Activated naive CD8-positive, alpha-beta T cell treated with anti-CD3 and anti-CD28 coated beads, Interleukin-2, amount 50 U/mL, for 24 hours (primary cell): Measurements from ENCODE around the gene TCF4.

Experiments used
- ATAC-seq: fragments of 150-1000 bp; cut with Tn5 transposase; one replicate; pipeline ENCODE4 v1.10.0; 2021
- DNase-seq: peaks from one replicate; pipeline ENCODE4 v3.0.0; 2021
- H3K27ac Mint-ChIP-seq: one replicate; pipeline ENCODE4 v1.8.0; 2021; ENCODE audit warnings: mild to moderate bottlenecking, mixed read lengths
- H3K27me3 Mint-ChIP-seq: one replicate; pipeline ENCODE4 v1.8.0; 2021; ENCODE audit warnings: mixed read lengths
- H3K36me3 Mint-ChIP-seq: one replicate; pipeline ENCODE4 v1.8.0; 2021; ENCODE audit warnings: low read depth, mixed read lengths
- H3K4me1 Mint-ChIP-seq: one replicate; pipeline ENCODE4 v1.8.0; 2021; ENCODE audit warnings: mixed read lengths
- H3K4me3 Mint-ChIP-seq: one replicate; pipeline ENCODE4 v1.8.0; 2021; ENCODE audit warnings: mild to moderate bottlenecking, moderate library complexity, mixed read lengths
- H3K9me3 Mint-ChIP-seq: one replicate; pipeline ENCODE4 v1.8.0; 2021; ENCODE audit warnings: mixed read lengths

Gene TCF4

DNA sequence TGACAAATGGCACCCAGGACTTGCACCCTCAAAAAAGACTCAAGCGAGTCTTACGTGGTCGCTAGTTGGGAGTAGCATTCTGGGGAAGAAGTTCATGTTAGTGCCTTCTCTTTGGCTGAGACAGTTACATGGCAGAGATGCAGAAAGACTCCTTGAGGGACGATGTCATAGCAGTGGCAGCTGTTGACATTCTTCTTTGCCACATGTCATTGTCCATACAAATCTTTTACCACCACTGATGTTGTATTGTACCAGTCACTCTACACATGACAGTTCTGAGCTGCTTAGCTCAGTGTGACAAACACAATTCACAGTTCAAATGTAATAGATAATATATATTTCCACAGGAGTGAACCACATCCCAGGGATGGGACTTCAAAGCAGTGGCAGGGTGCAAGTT, 197.1 kb downstream of the TCF4 start:
- Mint-ChIP-seq H3K4me1 (no peaks in the 10 kb centered on the region), H3K27me3 (no peaks in the 10 kb centered on the region), H3K4me3 (no peak overlapping the region), H3K36me3 (no peaks in the 10 kb centered on the region), H3K27ac (no peak overlapping the region), H3K9me3 (no peaks in the 10 kb centered on the region)
- ATAC-seq (no peak), DNase-seq (no peak)

DNA sequence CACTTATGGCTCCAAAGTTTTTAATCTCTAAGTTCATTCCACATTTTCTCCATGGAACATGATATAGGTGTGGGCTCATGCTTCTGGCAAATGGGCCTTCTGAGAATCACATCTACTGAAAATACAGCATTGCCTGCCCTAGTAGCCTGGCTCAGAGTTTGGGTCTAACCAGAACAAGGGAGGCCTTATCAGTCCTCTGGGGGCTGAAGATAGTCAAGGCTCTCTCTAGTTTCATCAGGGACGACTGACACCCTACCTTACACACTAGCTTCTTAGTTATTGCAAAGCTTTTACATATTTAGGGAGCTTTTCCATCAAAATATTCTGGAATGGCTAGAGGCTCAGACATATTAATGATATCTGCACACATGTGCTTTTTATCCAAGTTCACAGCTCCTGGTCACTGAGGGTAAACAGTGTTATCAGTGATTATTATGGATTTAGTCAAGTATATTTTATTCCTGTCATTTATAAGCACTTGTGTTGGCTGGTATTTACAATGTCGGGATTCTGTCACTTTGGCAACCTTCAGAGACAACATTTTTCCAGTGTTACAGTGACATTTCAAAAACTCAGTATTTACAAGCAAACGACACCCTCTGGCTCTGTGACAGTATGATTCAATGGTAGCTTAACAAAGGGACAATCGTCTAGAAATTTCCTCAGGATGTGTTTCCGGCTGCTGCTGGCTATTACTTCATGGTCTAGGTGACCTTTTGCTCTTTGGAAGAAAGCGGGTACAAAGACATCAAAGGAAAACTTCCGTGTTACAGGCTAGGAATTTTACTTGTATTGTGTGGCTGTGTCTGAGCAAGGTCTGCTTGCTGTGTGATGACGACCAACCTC, 200.6 kb downstream of the TCF4 start:
- peaks cover 7% of the 10 kb centered on the region for H3K9me3 Mint-ChIP-seq
- peaks cover 3% of the 10 kb centered on the region for H3K4me1 Mint-ChIP-seq
- no peak overlapping the region for H3K4me3 Mint-ChIP-seq
- DNase-seq (no peak), ATAC-seq (no peak)
- no peaks in the 10 kb centered on the region for H3K27me3 Mint-ChIP-seq
- no peak overlapping the region for H3K27ac Mint-ChIP-seq
- no peaks in the 10 kb centered on the region for H3K36me3 Mint-ChIP-seq

DNA sequence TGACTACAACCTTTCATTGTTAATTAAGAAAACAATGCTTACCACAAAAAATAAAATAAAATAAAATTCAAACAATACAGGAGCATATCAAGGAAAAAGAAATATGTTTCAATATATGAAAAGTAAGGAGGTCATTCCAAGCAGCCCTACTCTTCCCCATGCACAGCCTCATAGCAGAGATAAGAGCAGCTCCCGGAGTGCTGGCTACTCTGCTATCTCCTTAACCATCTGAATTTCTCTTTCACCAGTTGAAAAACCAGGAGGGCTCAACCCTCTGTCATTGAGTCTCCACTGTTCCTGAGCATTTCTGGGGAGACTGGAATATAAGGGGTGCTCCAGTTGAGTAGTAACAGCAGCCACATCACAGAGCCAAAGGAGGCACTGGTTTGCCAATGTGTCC, 201.4 kb downstream of the TCF4 start:
- DNase-seq = no peak
- ATAC-seq = no peak
- no peak overlapping the region for H3K27ac Mint-ChIP-seq

DNA sequence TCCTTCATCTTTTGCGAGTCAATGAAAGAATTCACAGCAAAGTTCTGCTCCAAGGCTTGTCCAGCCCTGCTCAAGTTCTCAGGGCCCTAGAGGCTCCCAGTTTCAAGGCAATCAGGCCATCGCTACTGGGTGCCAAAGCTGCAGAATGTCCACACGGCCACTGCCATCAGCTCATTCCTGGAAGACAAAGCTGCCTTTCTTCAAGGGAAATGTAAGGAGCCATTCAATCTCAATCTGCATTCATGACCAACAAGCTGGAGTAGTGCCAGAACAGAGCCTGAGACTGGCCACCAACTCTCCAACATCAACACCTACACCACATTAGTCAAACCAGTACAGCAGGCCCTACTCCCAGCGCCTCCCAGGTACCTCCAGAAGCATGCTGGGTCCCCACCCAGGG, 202.2 kb downstream of the TCF4 start:
- Mint-ChIP-seq H3K4me1 (peaks cover 3% of the 10 kb centered on the region), H3K27ac (no peak overlapping the region), H3K36me3 (no peaks in the 10 kb centered on the region), H3K4me3 (no peak overlapping the region), H3K9me3 (peaks cover 7% of the 10 kb centered on the region), H3K27me3 (no peaks in the 10 kb centered on the region)
- ATAC-seq (no peak), DNase-seq (no peak)

More for the DNA sequence above, 201.4 kb downstream of the TCF4 start:
- H3K4me3 Mint-ChIP-seq = no peak overlapping the region
- no peaks in the 10 kb centered on the region for H3K27me3 Mint-ChIP-seq
- no peaks in the 10 kb centered on the region for H3K36me3 Mint-ChIP-seq
- H3K9me3 Mint-ChIP-seq = peaks cover 7% of the 10 kb centered on the region
- peaks cover 3% of the 10 kb centered on the region for H3K4me1 Mint-ChIP-seq

DNA sequence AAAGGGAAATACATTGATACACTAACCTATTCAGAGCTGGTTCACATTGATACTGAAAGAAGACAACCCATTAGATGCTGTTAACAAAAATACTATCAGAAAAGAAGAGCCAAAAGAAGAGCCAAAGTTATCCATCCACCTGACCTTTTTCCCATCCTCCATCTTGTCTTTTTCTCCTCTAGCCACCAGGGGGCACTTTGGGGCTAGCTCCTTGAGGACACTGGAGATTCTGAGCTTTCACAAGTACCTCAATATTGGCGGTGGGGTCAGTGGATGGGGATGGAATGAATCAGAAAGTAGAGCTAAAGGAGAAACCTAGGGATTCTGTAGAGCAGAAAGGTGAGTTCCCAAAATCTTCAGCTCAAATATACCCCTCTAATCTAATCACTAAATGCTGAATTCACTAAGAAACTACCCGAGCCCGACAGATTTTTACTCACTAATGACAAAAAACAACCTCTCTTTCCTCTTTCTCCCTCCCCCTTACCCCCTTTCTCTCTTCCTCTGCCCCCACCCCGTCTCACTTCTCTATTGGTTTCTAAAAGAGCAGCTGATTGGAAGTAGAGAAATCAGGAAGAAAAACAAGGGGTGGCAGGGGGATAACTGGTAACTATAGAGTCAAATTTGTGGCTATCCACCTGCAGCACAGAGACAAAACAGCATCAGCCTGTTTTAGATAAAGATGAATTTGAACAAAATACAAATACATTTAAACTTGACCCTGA, 203.3 kb downstream of the TCF4 start:
- ATAC-seq (no peak), DNase-seq (peak; percentile 18)
- Mint-ChIP-seq H3K4me3 (no peak overlapping the region), H3K9me3 (peaks cover 7% of the 10 kb centered on the region), H3K36me3 (no peaks in the 10 kb centered on the region), H3K27ac (peak overlapping the region; percentile 31), H3K4me1 (peaks cover 3% of the 10 kb centered on the region), H3K27me3 (no peaks in the 10 kb centered on the region)

DNA sequence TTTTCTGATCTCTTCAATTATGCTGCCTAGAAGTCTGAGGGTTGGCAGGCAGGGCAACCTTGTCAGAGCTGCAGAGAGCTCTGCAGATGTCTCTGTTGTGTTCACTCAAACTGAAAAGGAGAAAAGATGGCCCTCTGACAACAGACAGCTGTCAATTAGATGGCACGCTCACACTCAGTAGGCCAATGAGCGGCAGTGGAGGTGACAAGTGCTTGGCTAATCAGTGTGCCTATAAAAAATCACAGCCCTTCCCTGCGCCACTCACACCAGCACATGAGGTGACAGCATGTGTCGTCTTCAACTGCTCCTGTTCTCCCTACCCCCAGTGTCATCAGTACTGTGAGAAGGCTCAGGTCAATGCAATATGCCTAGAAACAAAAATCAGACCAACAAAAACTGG, 203.9 kb downstream of the TCF4 start:
- DNase-seq (no peak), ATAC-seq (no peak)
- peaks cover 7% of the 10 kb centered on the region for H3K9me3 Mint-ChIP-seq
- H3K4me3 Mint-ChIP-seq = no peak overlapping the region
- H3K27me3 Mint-ChIP-seq = no peaks in the 10 kb centered on the region
- H3K4me1 Mint-ChIP-seq = peaks cover 3% of the 10 kb centered on the region
- no peaks in the 10 kb centered on the region for H3K36me3 Mint-ChIP-seq
- H3K27ac Mint-ChIP-seq = peak overlapping the region; percentile 31

DNA sequence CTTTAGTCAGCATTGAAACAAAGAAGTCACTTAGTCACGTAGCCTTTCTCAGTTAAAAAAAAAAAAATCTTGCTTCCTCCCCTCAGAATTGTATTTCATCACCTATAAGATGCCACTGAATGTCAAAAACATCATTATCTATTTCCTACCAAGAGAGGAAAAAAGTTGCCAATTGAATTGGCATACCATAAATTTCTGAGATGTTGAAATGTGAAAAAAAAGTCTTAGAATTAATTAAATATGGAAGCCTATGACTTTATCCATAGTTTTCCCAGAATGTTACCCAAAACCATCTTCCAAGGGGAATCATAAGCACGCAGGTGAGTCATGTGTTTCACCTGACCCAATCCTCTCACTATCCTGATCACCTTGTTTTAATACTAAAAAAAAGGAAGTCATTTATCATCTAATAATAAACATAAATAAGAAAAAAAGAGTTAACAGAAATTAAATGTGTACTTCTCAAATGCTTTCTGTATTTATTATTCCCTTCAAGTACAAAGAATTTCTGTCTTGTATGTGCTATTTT, 205.7 kb downstream of the TCF4 start:
- no peak overlapping the region for H3K4me3 Mint-ChIP-seq
- ATAC-seq (no peak), DNase-seq (no peak)
- H3K4me1 Mint-ChIP-seq = peaks cover 3% of the 10 kb centered on the region
- peaks cover 7% of the 10 kb centered on the region for H3K9me3 Mint-ChIP-seq
- no peaks in the 10 kb centered on the region for H3K27me3 Mint-ChIP-seq
- H3K27ac Mint-ChIP-seq = no peak overlapping the region
- H3K36me3 Mint-ChIP-seq = no peaks in the 10 kb centered on the region

DNA sequence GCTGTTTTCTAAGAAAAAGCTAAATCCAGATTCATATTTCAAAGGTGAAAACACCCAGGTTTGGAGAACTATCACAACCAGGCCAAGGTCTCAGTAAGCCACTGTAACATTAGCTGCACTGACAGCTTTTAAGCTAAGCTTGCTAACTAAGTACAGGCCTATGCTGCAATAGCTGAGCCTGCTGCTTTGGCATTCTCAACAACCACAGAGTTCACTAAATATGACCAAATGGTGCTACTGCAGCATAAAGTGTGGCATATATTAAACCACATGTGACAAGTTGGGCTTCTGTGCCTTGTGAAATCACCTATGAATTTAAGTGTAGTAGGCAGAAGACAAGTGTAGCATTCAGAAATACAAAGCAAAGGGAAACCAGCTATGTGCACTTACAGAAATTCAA, 206.7 kb downstream of the TCF4 start:
- no peak for DNase-seq
- Mint-ChIP-seq H3K27ac (no peak overlapping the region), H3K4me3 (no peak overlapping the region), H3K9me3 (peaks cover 10% of the 10 kb centered on the region), H3K36me3 (no peaks in the 10 kb centered on the region), H3K4me1 (peaks cover 9% of the 10 kb centered on the region), H3K27me3 (no peaks in the 10 kb centered on the region)
- ATAC-seq = no peak

DNA sequence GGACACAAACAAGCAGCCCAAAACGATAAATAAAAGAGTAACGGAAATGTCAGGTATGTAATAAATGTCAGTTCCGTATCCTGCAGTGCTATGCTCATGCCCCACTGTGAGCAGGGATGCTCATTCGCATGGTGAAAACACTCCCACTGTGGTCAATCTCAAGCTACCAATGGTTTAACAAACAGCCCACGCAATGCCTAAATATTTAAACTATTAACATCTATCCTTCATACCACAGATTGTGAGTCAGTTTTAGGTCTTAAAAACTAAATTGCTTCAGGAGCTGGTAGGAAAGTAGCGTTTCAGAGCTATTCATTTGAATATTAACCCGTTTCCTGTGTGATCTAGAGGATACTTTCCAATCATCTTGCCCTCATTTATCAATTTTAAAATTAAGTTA, 207.4 kb downstream of the TCF4 start:
- Mint-ChIP-seq H3K9me3 (peaks cover 10% of the 10 kb centered on the region), H3K36me3 (no peaks in the 10 kb centered on the region), H3K27ac (no peak overlapping the region), H3K4me1 (peaks cover 9% of the 10 kb centered on the region), H3K27me3 (no peaks in the 10 kb centered on the region), H3K4me3 (no peak overlapping the region)
- ATAC-seq (no peak), DNase-seq (no peak)

DNA sequence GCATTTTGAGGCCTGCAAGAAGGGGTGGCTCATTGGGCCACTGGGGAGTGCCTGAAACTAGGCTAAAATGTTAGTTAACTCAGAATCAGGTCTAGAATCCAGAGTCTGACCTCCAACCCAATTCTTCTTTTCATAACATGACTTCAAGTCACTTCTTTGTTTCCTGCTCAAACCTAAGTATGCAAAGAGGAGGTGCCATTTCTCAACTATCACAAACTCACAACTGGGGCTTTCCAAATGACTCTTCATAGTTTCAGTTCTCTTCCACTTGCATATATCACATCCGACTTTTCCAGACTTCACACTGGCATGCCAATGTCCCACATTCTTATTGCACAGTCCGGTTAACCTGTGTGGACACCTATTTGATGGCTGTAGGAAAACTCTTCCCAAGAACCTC, 211.6 kb downstream of the TCF4 start:
- H3K27me3 Mint-ChIP-seq = peaks cover 2% of the 10 kb centered on the region

DNA sequence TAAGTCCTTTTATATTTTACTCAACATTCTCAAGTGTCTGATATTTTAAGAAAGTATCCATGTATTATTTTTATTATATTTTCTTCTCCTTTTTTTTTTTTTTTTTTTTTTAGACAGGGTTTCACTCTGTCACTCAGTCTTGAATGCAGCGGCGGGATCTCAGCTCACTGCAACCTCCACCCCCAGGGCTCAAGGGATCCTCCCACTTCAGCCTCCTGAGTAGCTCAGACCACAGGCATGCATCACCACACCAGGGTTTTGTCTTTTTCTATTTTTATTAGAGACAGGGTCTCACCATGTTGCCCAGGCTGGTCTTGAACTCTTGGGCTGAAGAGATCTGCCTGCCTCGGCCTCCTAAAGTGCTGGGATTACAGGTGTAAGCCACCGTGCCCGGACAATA, 212.1 kb downstream of the TCF4 start:
- peaks cover 6% of the 10 kb centered on the region for H3K4me1 Mint-ChIP-seq
- no peaks in the 10 kb centered on the region for H3K36me3 Mint-ChIP-seq
- no peak for ATAC-seq
- H3K4me3 Mint-ChIP-seq = no peak overlapping the region
- H3K27ac Mint-ChIP-seq = no peak overlapping the region
- peaks cover 3% of the 10 kb centered on the region for H3K9me3 Mint-ChIP-seq
- peaks cover 2% of the 10 kb centered on the region for H3K27me3 Mint-ChIP-seq
- DNase-seq = no peak

More for the DNA sequence above, 211.6 kb downstream of the TCF4 start:
- Mint-ChIP-seq H3K27ac (peak overlapping the region; percentile 14), H3K4me3 (no peak overlapping the region), H3K4me1 (peaks cover 6% of the 10 kb centered on the region), H3K9me3 (peaks cover 3% of the 10 kb centered on the region), H3K36me3 (no peaks in the 10 kb centered on the region)
- DNase-seq = no peak
- no peak for ATAC-seq

DNA sequence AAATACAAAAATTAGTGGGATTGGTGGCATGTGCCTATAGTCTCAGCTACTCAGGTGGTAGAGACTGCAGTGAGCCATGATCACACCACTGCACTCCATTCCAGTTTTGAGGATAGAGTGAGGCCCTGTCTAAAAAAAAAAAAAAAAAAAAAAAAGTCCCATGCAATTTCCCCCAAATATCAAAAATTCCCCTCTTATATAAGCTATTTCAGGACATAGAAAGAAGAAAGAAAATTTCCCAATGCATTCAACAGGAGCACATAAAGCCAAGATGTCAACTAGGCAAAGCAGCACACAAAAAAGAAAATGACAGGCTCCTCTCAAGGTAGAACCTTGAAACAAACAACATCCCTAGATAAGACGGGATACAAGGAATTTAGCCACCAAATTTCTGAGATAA, 213.3 kb downstream of the TCF4 start:
- peaks cover 3% of the 10 kb centered on the region for H3K9me3 Mint-ChIP-seq
- no peak overlapping the region for H3K4me3 Mint-ChIP-seq
- H3K27ac Mint-ChIP-seq = no peak overlapping the region
- ATAC-seq = no peak
- DNase-seq = no peak
- peaks cover 2% of the 10 kb centered on the region for H3K27me3 Mint-ChIP-seq
- no peaks in the 10 kb centered on the region for H3K36me3 Mint-ChIP-seq
- H3K4me1 Mint-ChIP-seq = peaks cover 6% of the 10 kb centered on the region

DNA sequence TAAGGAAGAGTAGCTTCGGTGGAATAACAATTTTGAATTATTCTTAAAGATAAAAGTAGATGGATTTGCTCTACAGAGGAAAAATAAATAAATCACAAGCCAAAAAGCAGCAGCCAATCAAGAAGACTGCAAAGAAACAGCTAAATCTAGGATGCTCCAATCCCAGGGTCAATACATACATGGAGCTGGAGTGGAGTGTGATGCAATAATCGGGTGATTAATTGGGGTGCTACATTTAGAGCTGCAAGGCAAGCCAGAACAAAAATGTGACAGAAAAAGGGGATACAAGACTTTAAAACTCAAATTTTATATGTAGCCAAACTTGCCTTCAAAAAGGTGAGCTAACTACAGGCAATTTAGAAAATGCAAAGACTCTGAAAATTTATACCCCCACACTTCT, 215.8 kb downstream of the TCF4 start:
- Mint-ChIP-seq H3K27me3 (peaks cover 2% of the 10 kb centered on the region), H3K9me3 (peaks cover 3% of the 10 kb centered on the region), H3K27ac (no peak overlapping the region), H3K36me3 (no peaks in the 10 kb centered on the region), H3K4me1 (peaks cover 6% of the 10 kb centered on the region), H3K4me3 (no peak overlapping the region)
- DNase-seq (no peak), ATAC-seq (no peak)

DNA sequence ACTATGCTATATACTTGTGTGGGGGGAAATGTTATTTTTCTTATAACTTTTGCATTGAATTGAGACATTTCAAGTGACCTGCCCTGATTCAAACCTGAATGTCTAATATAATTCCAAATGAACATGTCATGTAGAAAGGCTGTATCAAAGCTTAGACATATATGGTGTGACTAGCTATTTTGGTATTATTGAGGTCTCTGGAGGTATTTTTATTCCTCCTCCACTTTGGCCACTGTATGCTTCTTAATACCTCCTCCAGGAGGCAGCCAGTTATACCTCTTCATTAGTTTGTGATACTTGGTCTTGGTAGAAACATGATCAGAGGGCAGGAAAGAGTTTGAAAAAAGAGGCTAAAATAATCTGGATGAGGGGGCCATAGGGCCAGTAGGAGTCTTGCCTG, 217.1 kb downstream of the TCF4 start:
- Mint-ChIP-seq H3K36me3 (no peaks in the 10 kb centered on the region), H3K27me3 (peaks cover 2% of the 10 kb centered on the region), H3K9me3 (no peaks in the 10 kb centered on the region), H3K27ac (no peak overlapping the region), H3K4me3 (no peak overlapping the region), H3K4me1 (no peaks in the 10 kb centered on the region)
- DNase-seq (no peak), ATAC-seq (no peak)

DNA sequence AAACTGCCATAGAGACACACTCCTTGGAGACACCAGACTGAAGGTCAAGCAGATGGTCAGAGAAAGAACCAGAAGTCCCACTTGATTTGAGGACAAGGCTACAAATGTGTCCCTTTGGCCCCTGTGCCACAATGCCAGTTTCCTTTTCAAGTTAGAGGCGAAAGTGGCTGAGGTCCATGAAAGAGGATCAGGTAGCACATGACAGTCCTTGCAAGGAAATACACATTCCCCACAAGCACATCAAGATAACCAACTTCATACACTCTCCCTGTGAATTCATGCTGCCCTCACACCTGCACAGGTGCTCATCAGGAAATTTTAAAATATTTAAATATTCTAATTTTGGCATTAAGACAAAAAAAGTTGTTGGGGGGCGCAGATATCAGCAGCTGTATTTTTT, 218.6 kb downstream of the TCF4 start:
- no peak for ATAC-seq
- Mint-ChIP-seq H3K9me3 (no peaks in the 10 kb centered on the region), H3K36me3 (no peaks in the 10 kb centered on the region), H3K27me3 (peaks cover 2% of the 10 kb centered on the region), H3K4me1 (no peaks in the 10 kb centered on the region), H3K27ac (no peak overlapping the region), H3K4me3 (no peak overlapping the region)
- no peak for DNase-seq
